Activated naive CD8-positive, alpha-beta T cell treated with anti-CD3 and anti-CD28 coated beads, Interleukin-2, amount 50 U/mL, for 24 hours (primary cell): Measurements from ENCODE around the gene GLIS1.

Source experiments
- ATAC-seq: fragments of 150-1000 bp; cut with Tn5 transposase; one replicate; pipeline ENCODE4 v1.10.0; 2021
- DNase-seq: peaks from one replicate; pipeline ENCODE4 v3.0.0; 2021
- H3K27ac Mint-ChIP-seq: one replicate; pipeline ENCODE4 v1.8.0; 2021; ENCODE audit warnings: mild to moderate bottlenecking, mixed read lengths
- H3K27me3 Mint-ChIP-seq: one replicate; pipeline ENCODE4 v1.8.0; 2021; ENCODE audit warnings: mixed read lengths
- H3K36me3 Mint-ChIP-seq: one replicate; pipeline ENCODE4 v1.8.0; 2021; ENCODE audit warnings: low read depth, mixed read lengths
- H3K4me1 Mint-ChIP-seq: one replicate; pipeline ENCODE4 v1.8.0; 2021; ENCODE audit warnings: mixed read lengths
- H3K4me3 Mint-ChIP-seq: one replicate; pipeline ENCODE4 v1.8.0; 2021; ENCODE audit warnings: mild to moderate bottlenecking, moderate library complexity, mixed read lengths
- H3K9me3 Mint-ChIP-seq: one replicate; pipeline ENCODE4 v1.8.0; 2021; ENCODE audit warnings: mixed read lengths

Gene GLIS1

DNA sequence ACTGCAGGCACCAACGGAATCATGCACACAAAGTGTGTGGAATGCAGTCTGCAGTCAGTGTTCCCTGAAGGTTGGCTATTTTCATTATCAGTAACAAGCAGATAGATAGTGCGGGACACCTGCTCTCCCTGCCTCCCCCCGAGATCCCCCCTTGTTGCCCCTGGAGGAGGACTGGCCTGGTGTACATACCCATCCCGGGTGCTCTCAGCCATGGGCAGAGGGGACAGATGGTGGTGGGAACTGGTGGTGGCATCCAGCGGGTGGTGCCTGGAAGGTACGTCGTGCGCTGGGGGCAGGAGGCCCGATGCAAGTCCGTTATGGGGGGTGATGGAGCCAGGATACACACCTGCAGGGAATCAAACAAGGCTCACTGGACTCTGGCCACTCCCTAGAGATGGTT lies 224.5 kb downstream of the GLIS1 start:
- DNase-seq (no peak), ATAC-seq (no peak)
- H3K27me3 Mint-ChIP-seq = no peaks in the 10 kb centered on the region
- H3K36me3 Mint-ChIP-seq = no peaks in the 10 kb centered on the region
- H3K4me1 Mint-ChIP-seq = no peaks in the 10 kb centered on the region
- H3K27ac Mint-ChIP-seq = no peak overlapping the region
- no peaks in the 10 kb centered on the region for H3K9me3 Mint-ChIP-seq
- H3K4me3 Mint-ChIP-seq = no peak overlapping the region

DNA sequence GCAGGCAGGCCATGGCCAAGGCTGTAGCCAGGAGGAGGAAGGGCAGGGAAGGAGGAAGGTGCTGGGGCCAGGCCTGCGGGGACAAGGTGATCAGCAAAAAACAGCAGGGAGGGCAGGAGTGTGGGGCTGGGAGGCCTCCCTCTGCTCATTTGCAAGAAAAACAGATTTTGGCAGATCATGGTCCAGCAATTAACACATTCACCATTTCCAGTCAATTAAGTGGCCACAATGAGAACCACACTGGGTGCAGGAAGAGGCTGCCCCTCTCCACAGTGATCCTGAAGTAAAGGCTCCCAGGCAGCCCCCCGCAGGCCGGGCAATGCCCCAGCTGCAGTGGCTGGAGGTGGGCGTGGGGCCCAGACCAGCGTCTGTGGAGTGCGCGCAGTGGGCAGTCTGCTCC lies 225.1 kb downstream of the GLIS1 start:
- ATAC-seq = no peak
- DNase-seq = no peak
- Mint-ChIP-seq H3K4me1 (no peaks in the 10 kb centered on the region), H3K4me3 (no peak overlapping the region), H3K36me3 (no peaks in the 10 kb centered on the region), H3K27me3 (no peaks in the 10 kb centered on the region), H3K9me3 (no peaks in the 10 kb centered on the region), H3K27ac (no peak overlapping the region)

DNA sequence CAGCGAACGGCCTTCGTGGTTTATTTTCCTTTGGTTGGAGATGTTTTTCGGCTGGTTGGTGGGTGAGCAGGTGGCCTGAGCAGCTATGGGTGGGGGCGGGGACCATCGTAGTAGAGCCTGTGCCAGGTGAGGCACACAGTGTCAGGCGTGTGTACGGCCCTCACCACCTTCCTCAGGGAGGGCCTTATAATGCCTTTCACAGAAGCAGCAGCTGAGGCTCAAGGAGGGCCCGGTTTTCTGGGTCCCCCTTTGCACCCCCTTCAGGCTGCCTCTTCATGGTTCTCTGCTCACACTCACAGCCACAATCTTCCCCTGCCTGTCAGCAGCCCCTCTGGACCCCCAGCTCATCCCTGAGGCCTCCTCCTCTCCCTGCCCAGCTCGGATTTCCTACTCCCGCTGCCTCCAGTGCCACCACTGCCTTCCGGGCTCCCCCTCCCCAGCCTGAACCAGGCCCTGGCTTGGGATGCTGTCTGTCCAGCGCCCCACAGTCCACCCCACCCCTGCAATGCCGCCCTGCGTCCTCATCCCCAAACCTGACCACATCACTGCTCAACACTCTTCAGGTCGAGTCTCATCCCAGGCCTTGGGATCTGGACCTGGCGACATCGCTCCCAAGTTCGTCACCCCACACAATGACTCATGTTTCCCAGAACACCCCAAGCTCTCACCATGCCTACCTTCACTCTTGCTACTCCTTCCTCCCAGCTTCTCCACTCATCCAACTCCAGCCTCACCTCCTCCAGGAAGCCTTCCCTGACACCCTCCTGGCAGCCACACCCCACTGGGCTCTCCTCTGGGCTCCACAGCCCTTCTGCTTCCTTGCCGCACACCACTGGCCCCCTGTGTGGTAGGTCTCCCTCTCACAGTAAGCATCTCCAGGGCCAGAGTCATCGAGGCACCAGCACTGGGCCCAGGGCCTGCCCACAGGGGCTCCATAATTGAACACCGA lies 225.9 kb downstream of the GLIS1 start:
- no peaks in the 10 kb centered on the region for H3K9me3 Mint-ChIP-seq
- H3K4me3 Mint-ChIP-seq = no peak overlapping the region
- H3K27me3 Mint-ChIP-seq = no peaks in the 10 kb centered on the region
- DNase-seq (no peak), ATAC-seq (no peak)
- no peaks in the 10 kb centered on the region for H3K4me1 Mint-ChIP-seq
- no peaks in the 10 kb centered on the region for H3K36me3 Mint-ChIP-seq
- H3K27ac Mint-ChIP-seq = no peak overlapping the region

DNA sequence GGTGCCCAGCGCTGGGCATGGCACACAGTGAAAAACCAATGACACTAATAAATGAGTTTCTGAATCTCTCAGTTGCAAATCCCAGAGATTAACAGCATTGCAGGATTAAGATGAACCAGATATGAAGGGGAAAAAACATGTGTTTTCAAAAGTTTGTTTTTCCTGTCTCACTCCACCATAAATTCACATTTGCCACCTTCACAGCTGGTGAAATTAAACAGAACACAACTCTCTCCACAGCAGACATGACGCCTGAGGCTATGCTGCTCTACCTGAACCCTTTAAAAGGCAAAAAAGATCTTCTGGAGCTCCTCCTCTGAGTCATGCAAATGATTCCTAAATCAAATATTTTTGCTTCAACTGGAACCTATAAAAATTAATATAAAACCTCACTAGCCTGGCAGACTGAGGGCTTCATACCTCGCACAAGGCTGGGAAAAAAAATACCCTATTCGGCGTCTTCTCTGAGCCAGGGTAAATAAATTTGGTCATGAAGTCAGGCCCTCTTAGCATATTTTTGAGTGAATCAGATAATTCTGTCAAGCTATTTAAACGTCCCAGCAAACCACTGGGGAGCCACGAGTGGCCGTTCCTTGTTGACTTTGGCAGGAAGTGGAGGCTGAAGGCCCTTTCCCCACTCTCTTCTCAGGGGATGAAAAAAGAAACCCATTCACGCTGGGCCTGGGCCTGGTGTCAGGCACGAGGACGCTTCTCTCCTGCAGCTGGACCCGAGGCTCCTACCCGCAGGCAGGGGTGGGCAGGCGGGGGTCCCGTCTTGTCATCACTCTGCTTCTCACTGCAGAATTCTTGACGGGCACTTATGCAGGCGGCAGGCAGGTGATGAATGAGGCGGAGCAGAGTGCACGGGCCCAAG lies 226.8 kb downstream of the GLIS1 start:
- no peak overlapping the region for H3K27ac Mint-ChIP-seq
- H3K36me3 Mint-ChIP-seq = no peaks in the 10 kb centered on the region
- no peaks in the 10 kb centered on the region for H3K4me1 Mint-ChIP-seq
- ATAC-seq = no peak
- no peaks in the 10 kb centered on the region for H3K27me3 Mint-ChIP-seq
- no peak overlapping the region for H3K4me3 Mint-ChIP-seq
- no peak for DNase-seq
- no peaks in the 10 kb centered on the region for H3K9me3 Mint-ChIP-seq

DNA sequence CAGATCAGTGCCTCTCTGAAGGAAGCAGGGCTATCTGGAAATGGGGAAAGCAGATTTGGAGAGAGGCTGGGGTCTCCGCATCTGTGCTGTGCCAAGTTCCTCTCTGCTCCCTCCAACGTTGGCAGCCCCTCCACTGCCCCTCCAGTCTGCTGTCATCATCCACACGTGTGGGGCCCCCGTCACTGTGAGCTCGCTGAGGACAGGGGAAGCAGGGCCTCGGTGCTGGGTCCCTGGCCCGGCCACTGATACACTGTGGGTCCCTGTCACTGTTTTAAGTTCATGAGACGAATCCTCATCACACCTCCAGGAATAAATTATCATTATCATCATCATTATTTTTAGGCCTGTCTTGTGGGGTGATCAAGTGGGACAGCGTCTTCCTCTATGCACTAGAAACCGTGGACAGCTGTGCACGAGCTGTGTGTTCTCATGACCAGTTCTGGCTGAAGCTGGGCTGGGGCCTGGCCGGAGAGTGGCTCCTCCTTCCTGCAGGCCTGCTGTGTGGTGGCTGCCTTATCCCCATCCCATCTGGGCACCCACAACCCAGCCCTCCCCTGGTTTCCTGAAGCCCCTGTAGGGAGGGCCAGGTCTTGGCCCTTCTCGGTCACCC lies 227.5 kb downstream of the GLIS1 start:
- DNase-seq = no peak
- Mint-ChIP-seq H3K36me3 (no peaks in the 10 kb centered on the region), H3K27ac (no peak overlapping the region), H3K4me1 (no peaks in the 10 kb centered on the region), H3K4me3 (no peak overlapping the region), H3K27me3 (no peaks in the 10 kb centered on the region), H3K9me3 (no peaks in the 10 kb centered on the region)
- no peak for ATAC-seq

DNA sequence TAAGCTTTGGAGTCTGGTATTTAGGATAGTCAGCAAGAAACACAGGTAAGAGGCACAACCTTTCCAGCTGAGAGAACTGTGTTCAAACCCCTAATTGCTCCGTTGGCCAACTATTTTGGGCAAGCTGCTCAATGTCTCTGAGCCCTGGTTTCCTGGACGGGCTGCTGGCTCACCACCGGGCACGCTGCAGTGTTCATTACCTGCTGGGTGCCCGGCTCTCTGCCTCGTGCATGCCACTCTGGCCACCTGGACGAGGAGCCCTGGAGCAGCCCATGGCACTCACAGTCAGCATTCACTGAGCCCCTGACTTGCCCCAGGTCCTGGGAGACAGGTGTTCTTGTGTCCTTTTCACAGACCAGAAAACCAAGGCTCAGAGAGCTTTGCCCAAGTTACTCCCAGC lies 228.7 kb downstream of the GLIS1 start:
- no peak for ATAC-seq
- Mint-ChIP-seq H3K27me3 (no peaks in the 10 kb centered on the region), H3K36me3 (no peaks in the 10 kb centered on the region), H3K4me1 (no peaks in the 10 kb centered on the region), H3K27ac (no peak overlapping the region), H3K4me3 (no peak overlapping the region), H3K9me3 (no peaks in the 10 kb centered on the region)
- DNase-seq = no peak

DNA sequence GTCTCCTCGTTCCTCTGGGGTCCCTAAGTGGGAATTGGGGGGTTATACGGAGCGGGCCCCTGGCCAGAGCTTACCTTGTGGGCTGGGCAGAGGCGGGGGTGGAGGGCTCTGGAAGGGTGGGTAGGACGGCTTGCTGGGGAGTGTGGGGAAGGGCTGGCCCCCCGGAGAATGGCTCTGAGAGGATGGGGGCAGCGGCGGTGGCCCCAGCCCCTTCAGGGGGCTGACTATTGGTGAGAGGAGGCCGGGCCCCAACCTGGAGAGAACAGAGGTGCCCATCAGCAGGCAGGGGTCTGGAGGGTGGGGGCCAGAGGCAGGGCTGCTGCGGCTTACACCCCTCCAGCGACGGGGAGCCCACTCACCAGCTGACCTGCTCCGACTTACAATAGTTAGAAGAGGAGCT lies 229.2 kb downstream of the GLIS1 start:
- H3K9me3 Mint-ChIP-seq = no peaks in the 10 kb centered on the region
- DNase-seq = no peak
- no peak for ATAC-seq
- no peaks in the 10 kb centered on the region for H3K36me3 Mint-ChIP-seq
- H3K27me3 Mint-ChIP-seq = no peaks in the 10 kb centered on the region
- H3K4me3 Mint-ChIP-seq = no peak overlapping the region
- H3K27ac Mint-ChIP-seq = no peak overlapping the region
- H3K4me1 Mint-ChIP-seq = no peaks in the 10 kb centered on the region

DNA sequence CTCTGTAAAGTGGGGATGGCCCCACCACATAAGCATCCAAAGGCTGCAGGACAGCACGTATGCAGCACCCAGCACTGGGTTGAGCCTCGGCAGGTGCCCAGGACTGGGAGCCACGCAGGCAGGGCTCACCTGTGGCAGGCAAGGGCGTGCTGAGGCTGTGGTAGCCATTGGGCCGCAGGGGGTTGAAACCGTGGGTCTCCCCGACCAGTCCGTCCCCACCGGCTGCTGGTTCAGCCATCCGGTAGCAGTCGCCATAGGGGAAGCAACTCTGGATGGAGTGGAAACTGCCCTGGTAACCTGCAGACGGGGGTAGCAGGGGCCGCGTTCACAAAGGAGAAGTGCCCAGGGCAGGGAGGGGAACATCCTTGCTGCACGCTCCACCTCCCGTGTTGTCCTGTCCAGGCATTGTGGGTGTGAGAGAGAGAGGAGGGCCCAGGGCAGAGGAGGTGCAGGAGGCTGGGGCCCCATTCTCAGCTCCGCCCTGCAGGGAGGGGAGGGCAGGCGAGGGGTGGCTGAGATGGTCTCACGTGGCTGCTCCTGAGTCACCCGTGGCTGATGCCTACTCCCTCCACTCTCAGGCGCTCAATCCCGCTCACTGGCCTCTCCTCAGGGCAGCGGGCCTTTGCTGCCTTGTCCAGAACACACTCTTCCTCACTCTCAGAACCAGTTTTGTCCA lies 229.8 kb downstream of the GLIS1 start:
- no peak overlapping the region for H3K4me3 Mint-ChIP-seq
- no peaks in the 10 kb centered on the region for H3K27me3 Mint-ChIP-seq
- H3K9me3 Mint-ChIP-seq = no peaks in the 10 kb centered on the region
- no peak for DNase-seq
- H3K27ac Mint-ChIP-seq = no peak overlapping the region
- no peaks in the 10 kb centered on the region for H3K36me3 Mint-ChIP-seq
- no peak for ATAC-seq
- no peaks in the 10 kb centered on the region for H3K4me1 Mint-ChIP-seq

DNA sequence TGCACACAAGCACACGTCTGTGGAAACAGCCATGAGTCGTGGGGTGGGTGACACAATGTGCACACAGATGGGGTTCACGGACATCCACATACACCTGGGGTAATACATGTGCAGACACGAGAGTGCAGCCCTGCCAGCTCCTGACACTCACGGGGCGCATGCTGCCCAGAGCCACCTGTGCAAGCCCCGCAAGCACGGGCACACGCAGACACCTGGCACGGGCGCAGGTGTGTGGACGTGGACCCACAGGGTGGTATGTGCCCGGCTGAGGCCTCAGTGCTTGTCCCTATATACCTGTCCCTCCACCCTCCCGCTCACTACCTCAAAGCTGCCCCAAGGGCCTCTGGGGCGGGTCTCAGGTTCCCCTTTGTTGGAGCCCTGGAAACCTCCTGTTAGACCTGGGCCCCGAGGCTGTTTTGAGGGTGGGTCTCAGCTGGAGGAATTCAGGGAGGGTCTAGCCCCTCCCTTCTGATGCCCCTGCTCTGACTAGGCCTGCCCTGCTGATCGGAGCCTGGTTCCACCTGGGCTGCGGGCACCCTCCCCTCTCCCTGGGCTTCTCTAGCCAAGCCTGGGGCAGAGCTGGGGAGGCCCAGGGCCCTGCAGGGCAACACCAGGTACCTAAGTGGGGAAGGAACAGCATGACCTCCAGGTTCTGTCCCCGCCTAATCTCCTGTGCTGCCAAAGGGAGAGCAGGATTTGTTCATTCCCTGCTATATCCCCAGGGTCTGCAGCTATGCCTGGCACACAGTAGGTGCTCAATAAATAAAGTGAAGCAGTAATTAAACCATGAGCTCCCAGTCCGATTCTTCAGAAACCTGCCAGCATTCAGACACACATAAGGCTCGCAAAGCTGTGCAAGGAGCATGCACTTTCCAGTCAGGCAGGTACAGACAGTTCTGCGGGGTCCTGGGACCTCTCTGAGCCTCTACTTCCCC lies 230.6 kb downstream of the GLIS1 start:
- Mint-ChIP-seq H3K27me3 (no peaks in the 10 kb centered on the region), H3K4me3 (no peak overlapping the region), H3K4me1 (no peaks in the 10 kb centered on the region), H3K36me3 (no peaks in the 10 kb centered on the region), H3K9me3 (no peaks in the 10 kb centered on the region), H3K27ac (no peak overlapping the region)
- DNase-seq (no peak), ATAC-seq (no peak)

DNA sequence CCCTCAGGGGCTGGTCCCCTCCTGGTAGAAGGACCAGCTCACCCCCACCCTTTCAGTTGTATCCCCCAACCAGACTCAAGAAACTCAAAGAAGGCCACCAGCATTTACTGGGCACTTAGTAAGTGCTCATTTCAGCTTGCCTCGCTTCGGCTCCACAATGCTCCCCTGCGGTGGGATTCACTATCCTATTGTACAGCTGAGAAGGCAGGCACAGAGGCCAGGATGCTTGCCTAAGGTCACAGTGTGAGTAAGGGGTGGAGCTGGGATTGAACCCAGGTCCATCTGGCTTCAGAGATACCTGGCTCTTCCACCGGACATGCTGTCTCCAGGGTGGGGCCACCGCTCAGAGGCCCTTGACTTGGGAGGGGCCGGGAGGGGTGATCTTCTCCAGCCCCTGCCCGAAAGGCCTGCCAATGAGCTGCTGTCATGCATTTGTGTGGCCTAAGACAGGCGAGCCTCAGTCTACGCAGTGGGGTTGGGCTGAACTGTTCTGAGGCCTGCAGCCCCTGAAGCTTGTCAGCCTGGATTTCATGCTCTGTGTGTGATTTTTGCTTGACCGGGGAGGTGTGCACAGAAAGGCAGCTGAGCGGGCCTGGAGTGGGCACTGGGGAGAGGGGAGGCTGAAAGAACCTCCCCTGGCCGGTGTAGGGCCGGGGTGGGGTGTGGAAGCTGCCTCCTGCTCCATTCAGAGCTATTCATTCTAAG lies 231.7 kb downstream of the GLIS1 start:
- no peaks in the 10 kb centered on the region for H3K9me3 Mint-ChIP-seq
- DNase-seq (no peak), ATAC-seq (no peak)
- H3K36me3 Mint-ChIP-seq = no peaks in the 10 kb centered on the region
- H3K4me1 Mint-ChIP-seq = no peaks in the 10 kb centered on the region
- H3K4me3 Mint-ChIP-seq = no peak overlapping the region
- no peak overlapping the region for H3K27ac Mint-ChIP-seq
- H3K27me3 Mint-ChIP-seq = no peaks in the 10 kb centered on the region

DNA sequence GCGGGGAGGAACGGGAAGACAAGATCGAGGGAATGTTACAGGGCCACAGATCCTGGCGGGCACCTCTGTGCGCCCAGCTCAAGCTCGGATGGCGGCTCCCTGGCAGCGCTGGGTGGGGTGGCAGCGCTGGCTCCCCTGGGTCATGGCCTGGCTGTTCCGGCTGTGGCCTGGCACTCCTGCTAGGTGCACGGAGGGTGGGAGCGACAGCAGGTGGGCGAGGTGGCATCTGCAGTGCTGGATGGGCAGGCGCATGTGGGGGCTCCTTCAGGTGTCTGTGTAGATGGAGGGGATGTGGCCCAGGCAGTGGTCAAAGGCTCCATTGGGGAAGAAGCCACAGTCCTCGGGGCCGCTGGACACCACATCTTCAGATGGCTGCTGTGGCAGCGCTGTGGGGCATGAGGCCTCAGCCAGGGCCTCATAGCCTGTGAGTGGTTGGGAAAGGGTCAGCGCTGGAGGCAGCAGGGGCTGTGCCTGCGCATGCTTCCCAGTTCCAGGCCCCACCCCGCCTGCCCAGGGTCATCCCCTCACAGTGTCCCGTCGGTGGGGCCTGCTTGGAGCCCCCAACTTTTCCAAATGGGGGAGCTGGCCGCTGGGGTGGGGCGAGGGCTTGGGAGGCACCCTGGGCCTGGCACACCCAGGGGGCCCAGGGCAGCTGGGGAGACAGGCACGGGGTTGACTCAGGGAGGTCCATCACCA lies 232.5 kb downstream of the GLIS1 start:
- H3K27me3 Mint-ChIP-seq = no peaks in the 10 kb centered on the region
- ATAC-seq (no peak), DNase-seq (no peak)
- no peaks in the 10 kb centered on the region for H3K9me3 Mint-ChIP-seq
- no peak overlapping the region for H3K4me3 Mint-ChIP-seq
- no peaks in the 10 kb centered on the region for H3K36me3 Mint-ChIP-seq
- H3K27ac Mint-ChIP-seq = no peak overlapping the region
- no peaks in the 10 kb centered on the region for H3K4me1 Mint-ChIP-seq

DNA sequence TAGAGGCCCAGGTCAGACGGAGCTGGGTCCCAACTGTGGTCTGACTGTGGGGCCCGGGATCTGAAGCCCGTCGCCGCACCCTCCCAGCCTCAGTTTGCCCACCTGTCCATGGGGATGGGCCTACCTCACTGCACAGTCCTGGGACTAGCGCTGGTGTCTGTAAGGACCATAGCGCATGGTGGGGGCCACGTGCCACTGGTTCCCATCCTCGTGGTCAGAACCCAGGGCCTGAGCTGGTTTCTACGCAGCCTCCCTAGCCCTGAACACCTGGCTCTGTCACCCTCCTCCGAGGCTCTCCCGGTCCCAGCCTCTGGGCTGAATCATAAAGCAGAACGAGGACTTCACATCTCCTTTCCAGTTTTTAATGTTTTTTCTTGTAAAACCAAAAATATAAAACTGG lies 233.1 kb downstream of the GLIS1 start:
- ATAC-seq = no peak
- Mint-ChIP-seq H3K27me3 (no peaks in the 10 kb centered on the region), H3K9me3 (no peaks in the 10 kb centered on the region), H3K27ac (no peak overlapping the region), H3K36me3 (no peaks in the 10 kb centered on the region), H3K4me3 (no peak overlapping the region), H3K4me1 (no peaks in the 10 kb centered on the region)
- no peak for DNase-seq

DNA sequence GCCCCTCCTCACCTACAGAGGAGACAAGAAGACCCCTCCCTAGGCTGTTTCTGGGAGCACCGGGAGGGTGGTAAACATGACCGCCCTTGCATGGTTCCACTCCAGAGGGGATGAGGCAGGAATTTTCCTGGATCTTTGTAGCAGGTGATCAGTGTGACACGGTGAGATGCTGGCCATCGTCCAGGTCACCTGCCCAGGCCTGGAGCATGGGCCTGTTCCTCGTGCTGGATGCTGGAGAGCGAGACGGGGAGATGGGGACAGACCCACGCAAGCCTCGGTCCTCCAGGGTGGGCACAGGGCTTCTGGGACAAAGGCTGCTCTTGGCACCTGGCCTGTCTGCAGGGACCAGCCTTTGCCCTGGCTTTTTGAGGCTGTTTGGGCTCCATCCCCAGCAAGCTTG lies 233.6 kb downstream of the GLIS1 start:
- H3K27ac Mint-ChIP-seq = no peak overlapping the region
- DNase-seq (no peak), ATAC-seq (no peak)
- H3K36me3 Mint-ChIP-seq = no peaks in the 10 kb centered on the region
- no peaks in the 10 kb centered on the region for H3K27me3 Mint-ChIP-seq
- no peaks in the 10 kb centered on the region for H3K9me3 Mint-ChIP-seq
- no peaks in the 10 kb centered on the region for H3K4me1 Mint-ChIP-seq
- no peak overlapping the region for H3K4me3 Mint-ChIP-seq
